HFF-Myc (cell line): Measurements from ENCODE around the gene KBTBD6.
"Not testable (repeated sequence)": the region's sequence is repeated elsewhere in the genome, so short reads cannot be mapped to it uniquely, and the experiment has no call there.

Experiments
- DNase-seq: peaks from one replicate; pipeline ENCODE4 v3.0.0-alpha.2; 2011; ENCODE audit warnings: low read depth; ENCODE audit errors: extremely low read depth
- H3K4me3 ChIP-seq: replicated peaks from 2 replicates; pipeline ENCODE4 v1.5.1; 2011; ENCODE audit warnings: low read depth, mild to moderate bottlenecking, control low read depth, low read length
- TF ChIP-seq, protein P1 (sequence below): IDR thresholded peaks from 2 replicates; pipeline ENCODE4 v1.5.1; 2012; ENCODE audit warnings: mild to moderate bottlenecking, low read depth, low read length, control low read depth; ENCODE audit errors: missing control alignments

KBTBD6 gene

DNA sequence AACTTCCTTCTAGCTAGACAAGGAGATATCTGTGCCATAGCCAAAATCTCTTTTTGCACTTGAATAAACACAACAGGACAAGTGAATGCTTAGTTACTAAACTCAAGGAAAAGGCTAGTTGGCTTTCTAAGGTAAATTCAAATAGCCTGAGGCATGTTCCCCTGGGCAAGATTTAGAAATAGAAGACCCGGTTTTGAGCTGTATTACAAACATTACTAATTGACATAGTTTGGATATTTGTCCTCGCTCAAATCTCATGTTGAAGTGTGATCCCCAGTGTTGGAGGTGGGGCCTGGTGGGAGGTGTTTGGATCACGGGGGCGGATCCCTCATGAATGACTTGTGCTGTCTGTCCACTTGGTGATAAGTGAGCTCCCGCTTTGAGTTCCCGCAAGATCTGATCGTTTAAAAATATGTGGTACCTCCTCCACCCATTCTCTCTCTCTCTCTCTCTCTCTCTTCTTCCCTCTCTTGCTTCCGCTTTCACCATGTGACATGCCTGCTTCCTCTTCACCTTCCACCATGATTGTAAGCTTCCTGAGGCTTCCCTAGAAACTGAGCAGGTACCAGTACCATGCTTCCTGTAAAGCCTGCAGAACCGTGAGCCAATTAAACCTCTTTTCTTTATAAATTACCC, 3.9 kb upstream of the KBTBD6 start:
- TF ChIP-seq, protein P1, sequence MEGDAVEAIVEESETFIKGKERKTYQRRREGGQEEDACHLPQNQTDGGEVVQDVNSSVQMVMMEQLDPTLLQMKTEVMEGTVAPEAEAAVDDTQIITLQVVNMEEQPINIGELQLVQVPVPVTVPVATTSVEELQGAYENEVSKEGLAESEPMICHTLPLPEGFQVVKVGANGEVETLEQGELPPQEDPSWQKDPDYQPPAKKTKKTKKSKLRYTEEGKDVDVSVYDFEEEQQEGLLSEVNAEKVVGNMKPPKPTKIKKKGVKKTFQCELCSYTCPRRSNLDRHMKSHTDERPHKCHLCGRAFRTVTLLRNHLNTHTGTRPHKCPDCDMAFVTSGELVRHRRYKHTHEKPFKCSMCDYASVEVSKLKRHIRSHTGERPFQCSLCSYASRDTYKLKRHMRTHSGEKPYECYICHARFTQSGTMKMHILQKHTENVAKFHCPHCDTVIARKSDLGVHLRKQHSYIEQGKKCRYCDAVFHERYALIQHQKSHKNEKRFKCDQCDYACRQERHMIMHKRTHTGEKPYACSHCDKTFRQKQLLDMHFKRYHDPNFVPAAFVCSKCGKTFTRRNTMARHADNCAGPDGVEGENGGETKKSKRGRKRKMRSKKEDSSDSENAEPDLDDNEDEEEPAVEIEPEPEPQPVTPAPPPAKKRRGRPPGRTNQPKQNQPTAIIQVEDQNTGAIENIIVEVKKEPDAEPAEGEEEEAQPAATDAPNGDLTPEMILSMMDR = no peak
- no peak for DNase-seq
- no peak overlapping the region for H3K4me3 ChIP-seq

DNA sequence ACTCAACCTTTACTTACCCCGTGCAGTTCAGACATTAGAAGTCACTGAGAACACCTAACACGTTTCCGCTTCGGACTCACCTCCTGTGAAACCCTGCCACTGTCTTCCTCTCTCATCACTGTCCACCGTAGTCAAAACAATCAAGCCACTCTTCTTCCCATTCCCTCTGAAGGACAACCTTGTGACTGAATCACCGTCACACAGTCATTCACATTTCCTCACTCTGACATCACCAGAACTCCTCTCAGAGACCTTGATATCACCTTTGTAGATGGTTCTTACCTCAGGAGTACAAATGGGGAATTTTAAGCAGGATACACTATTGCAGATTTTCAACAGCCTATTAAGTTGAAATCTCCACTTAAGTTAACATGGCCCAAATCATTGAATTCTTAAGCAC, 1.3 kb upstream of the KBTBD6 start:
- no peak for DNase-seq
- TF ChIP-seq, protein P1 = no peak
- no peak overlapping the region; the same call in 1 of the 2 replicates for H3K4me3 ChIP-seq

DNA sequence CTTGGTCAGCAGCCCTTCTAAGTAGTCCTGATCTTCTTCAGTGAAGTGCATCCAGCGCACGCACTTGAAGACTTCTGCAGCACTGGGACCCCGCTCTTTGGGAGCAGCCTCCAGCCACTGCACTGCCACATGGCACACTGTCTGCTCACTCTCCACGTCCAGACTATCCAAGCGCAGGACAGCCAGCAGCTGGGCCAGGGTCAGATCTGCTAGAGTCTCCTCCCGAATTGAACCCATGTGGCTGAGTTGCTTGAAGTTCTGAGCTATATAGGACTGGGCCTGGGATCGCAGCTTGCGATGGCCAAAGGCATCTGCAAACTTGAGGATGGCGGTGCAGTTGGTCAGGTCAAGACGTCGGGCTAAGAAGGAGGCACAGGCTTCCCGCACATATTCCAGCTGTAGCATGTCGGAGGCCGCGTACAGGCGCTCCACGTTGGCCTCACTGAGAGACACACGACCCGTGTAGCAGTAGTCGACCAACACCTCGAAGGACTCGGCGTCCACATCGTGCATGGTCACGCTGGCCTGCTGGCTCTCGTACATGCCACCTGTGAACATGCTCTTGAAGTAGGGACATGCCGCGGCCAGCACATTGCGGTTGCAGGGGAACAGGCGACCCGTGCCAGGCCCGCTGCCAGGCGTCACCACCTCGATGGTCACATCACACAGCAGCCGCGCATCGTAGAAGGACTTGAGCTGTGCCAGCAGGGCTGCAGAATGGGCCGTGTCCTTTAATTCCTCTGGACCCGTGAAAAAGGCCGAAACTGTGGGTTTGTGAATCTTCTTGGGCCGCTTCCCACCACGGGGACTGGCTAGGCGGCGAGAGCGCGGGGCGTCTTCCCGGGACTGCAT, 716 bp downstream of the KBTBD6 start:
- DNase-seq = not testable (repeated sequence)
- H3K4me3 ChIP-seq = peak overlapping the region; percentile 69

DNA sequence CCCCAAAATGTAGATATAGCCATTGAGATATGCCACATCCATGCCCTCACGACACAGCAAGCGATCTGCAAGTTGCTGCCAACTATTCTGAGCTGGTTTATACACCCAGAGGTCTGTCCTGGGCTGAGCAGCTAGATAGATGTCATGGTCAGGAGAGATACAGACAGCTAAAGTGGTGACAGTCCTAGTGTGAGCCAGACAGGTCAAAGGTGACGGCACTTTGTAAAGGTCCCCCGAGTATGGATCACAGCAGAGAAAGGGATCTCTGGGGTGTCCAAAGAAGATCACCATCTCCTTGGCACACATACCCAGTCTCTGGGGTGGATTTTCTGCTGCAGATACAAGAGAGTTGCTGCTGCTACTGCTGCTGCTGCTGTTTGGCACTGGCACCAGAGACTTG, 1.4 kb downstream of the KBTBD6 start:
- not testable (repeated sequence) for DNase-seq
- peak overlapping the region; percentile 69 for H3K4me3 ChIP-seq

DNA sequence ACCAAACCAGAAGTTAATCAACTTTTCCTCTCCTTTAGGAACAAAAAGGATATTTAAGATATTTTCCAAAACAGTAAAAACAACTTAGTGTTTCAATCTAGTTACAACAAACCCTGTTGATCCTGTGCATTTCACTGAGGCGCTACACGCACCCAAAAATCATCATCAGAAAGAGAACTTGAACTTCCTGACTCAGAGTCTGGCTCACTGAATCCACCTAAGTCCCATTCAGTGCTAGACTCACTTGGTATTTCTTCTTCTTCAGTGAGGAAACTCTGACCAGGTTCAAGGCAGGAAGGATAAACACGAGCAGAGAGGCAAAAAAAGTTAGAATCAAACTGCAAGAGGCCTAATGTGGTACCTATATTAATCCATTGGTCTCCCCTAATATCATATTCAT, 2.2 kb downstream of the KBTBD6 start:
- peak overlapping the region; percentile 69 for H3K4me3 ChIP-seq
- DNase-seq = no peak
- TF ChIP-seq, protein P1 = no peak

DNA sequence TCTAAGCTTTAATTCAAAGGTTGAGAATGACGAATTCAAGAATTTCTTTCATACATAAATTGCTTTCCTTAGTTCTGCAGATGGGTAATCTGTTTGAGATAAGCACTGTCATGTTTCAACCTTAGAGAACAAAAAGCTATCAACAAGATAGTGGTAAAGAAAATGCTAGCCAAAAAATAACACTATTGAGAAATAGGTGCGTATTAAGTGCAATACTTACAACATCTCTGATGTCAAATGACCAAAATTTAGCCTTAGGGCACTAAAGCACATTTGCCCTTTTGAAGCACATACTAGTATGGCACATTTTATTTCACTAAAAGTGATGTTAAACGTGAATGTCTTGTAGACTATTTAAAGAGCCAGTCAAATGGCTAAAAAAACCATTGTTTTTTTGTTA, 4.9 kb downstream of the KBTBD6 start:
- DNase-seq = no peak
- H3K4me3 ChIP-seq = no peak overlapping the region
- TF ChIP-seq, protein P1 = no peak

DNA sequence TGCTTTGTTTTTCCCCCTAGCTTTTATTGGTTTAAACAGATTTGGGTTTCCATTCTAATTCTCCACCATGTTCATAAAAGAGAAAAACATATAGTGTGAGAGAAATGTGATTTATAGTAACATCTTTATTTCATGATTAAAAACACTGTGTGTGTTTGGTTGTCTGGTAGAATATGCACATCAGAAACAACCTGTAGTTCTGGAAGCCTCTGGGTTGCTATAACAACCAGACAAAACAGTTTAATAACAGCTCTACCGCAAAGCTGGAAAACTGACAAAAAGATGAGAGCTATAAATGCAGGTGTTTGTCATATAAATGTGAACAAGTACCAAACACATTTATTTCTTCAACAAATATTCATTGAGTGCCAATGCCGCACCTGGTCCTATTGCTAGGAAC, 9.8 kb downstream of the KBTBD6 start:
- no peak for DNase-seq
- H3K4me3 ChIP-seq = no peak overlapping the region
- TF ChIP-seq, protein P1 = no peak

DNA sequence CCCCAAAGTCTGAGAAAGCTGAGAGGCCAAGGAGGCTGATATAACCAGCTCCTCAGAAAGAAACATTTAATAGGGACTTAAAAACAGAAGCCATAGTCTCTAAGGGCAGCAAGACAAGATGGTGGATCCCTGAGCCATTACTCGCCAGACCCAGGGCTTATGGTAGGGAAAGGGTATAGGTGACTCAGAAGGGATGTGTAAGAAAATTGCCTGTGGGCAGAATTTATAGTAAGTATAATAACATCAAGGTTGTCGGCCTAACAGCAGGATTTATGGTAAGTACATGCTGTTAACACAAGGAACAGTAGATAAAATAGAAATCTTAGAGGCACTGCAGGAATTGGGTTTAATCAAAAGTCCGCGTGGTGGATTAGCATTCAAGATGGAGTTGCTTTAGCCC, 14.7 kb downstream of the KBTBD6 start:
- DNase-seq = no peak

More for the DNA sequence above, 14.7 kb downstream of the KBTBD6 start:
- no peak overlapping the region for H3K4me3 ChIP-seq
- TF ChIP-seq, protein P1 = no peak
